ENCODE results near the gene IRAK3.
"Not testable (repeated sequence)": the region's sequence is repeated elsewhere in the genome, so short reads cannot be mapped to it uniquely, and the experiment has no call there.

Gene IRAK3

DNA sequence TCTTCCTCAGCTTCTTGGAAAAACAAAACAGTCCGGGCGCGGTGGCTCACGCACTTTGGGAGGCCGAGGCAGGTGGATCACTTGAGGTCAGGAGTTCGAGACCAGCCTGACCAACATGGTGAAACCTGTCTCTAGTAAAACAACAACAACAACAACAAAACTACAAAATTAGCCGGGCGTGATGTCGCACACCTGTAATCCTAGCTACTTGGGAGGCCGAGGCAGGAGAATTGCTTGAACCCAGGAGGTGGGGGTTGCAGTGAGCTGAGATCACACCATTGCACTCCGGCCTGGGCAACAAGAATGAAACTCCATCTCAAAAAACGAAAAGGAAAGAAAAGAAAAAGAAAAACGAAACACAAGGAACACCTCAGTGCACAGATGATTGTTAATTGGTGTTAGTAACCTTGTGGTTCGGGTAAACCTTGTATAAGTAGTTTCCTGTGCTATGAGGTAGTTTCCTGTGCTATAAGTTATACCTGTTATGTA is 114.3 kb downstream of the IRAK3 start:
- not testable (repeated sequence) for DNase-seq (ENCODE audit: low read depth in 3 of 3)
